H9 (cell line): ENCODE results near the gene BTN2A1. TPM values are rescaled to one million over a fixed set of nuclear protein-coding genes. Genes with fewer than 3 reads are reported as not detected.

Source experiments
- DNase-seq: peaks from one replicate; pipeline ENCODE4 v3.0.0-alpha.2; 2017
- H2AFZ ChIP-seq: one replicate; pipeline ENCODE4 v1.6.1; 2013; ENCODE audit warnings: mild to moderate bottlenecking, low read length, control low read depth, moderate library complexity
- H2AK5ac ChIP-seq: 2 replicates; pipeline ENCODE4 v1.6.1; 2013; ENCODE audit warnings: low read length, control low read depth, mixed read lengths; ENCODE audit not compliant: insufficient read length
- H2BK120ac ChIP-seq: one replicate; pipeline ENCODE4 v1.6.1; 2013; ENCODE audit warnings: low read depth, mild to moderate bottlenecking, low read length, control low read depth, inconsistent platforms; ENCODE audit not compliant: poor library complexity, severe bottlenecking
- H2BK12ac ChIP-seq: 2 replicates; pipeline ENCODE4 v1.6.1; 2013; ENCODE audit warnings: low read length, control low read depth, mixed read lengths, low read depth; ENCODE audit not compliant: insufficient read length
- H2BK15ac ChIP-seq: 2 replicates; pipeline ENCODE4 v1.6.1; 2013; ENCODE audit warnings: low read depth, low read length, control low read depth
- H2BK20ac ChIP-seq: one replicate; pipeline ENCODE4 v1.6.1; 2013; ENCODE audit warnings: low read depth, mild to moderate bottlenecking, low read length, control low read depth, inconsistent platforms; ENCODE audit not compliant: poor library complexity, severe bottlenecking
- H2BK5ac ChIP-seq: 2 replicates; pipeline ENCODE4 v1.6.1; 2013; ENCODE audit warnings: low read length, control low read depth, mixed read lengths; ENCODE audit not compliant: insufficient read length
- H3K14ac ChIP-seq: 2 replicates; pipeline ENCODE4 v1.6.1; 2013; ENCODE audit warnings: low read length, control low read depth; ENCODE audit not compliant: insufficient read depth
- H3K18ac ChIP-seq: 2 replicates; pipeline ENCODE4 v1.6.1; 2013; ENCODE audit warnings: low read depth, mild to moderate bottlenecking, mixed read lengths, low read length, control low read depth; ENCODE audit not compliant: insufficient read length
- H3K23ac ChIP-seq: 2 replicates; pipeline ENCODE4 v1.6.1; 2013; ENCODE audit warnings: low read length, control low read depth, mixed read lengths, low read depth; ENCODE audit not compliant: insufficient read length
- H3K23me2 ChIP-seq: 2 replicates; pipeline ENCODE4 v1.6.1; 2013; ENCODE audit warnings: low read depth, mild to moderate bottlenecking, mixed read lengths, low read length, control low read depth; ENCODE audit not compliant: insufficient read length, poor library complexity, severe bottlenecking
- H3K27ac ChIP-seq: 2 replicates; pipeline ENCODE4 v1.5.1; 2013; ENCODE audit warnings: low read length, control low read depth, mixed read lengths, low read depth; ENCODE audit not compliant: insufficient read length
- H3K27me3 ChIP-seq: 2 replicates; pipeline ENCODE4 v1.6.1; 2013; ENCODE audit warnings: low read length, control low read depth, inconsistent platforms; ENCODE audit not compliant: insufficient read depth
- H3K4ac ChIP-seq: 2 replicates; pipeline ENCODE4 v1.6.1; 2013; ENCODE audit warnings: low read depth, mild to moderate bottlenecking, control low read depth, inconsistent platforms, low read length, moderate library complexity
- H3K4me1 ChIP-seq: 2 replicates; pipeline ENCODE4 v1.6.1; 2013; ENCODE audit warnings: low read length, control low read depth, inconsistent platforms; ENCODE audit not compliant: insufficient read depth
- H3K4me2 ChIP-seq: 2 replicates; pipeline ENCODE4 v1.6.1; 2013; ENCODE audit warnings: low read length, control low read depth, mixed read lengths; ENCODE audit not compliant: insufficient read length, insufficient read depth
- H3K56ac ChIP-seq: 2 replicates; pipeline ENCODE4 v1.6.1; 2013; ENCODE audit warnings: low read depth, mild to moderate bottlenecking, mixed read lengths, low read length, control low read depth; ENCODE audit not compliant: insufficient read length
- H3K79me1 ChIP-seq: 2 replicates; pipeline ENCODE4 v1.6.1; 2013; ENCODE audit warnings: low read depth, mild to moderate bottlenecking, moderate library complexity, low read length, control low read depth, inconsistent platforms; ENCODE audit not compliant: insufficient read depth, poor library complexity, severe bottlenecking
- H3K79me2 ChIP-seq: 2 replicates; pipeline ENCODE4 v1.6.1; 2013; ENCODE audit warnings: low read length, control low read depth, inconsistent platforms; ENCODE audit not compliant: insufficient read depth
- H3K9ac ChIP-seq: 2 replicates; pipeline ENCODE4 v1.6.1; 2013; ENCODE audit warnings: low read length, control low read depth, mixed read lengths; ENCODE audit not compliant: insufficient read length; ENCODE audit errors: extremely low read depth
- H3K9me3 ChIP-seq: one replicate; pipeline ENCODE4 v1.6.1; 2013; ENCODE audit warnings: low read depth, low read length, inconsistent platforms; ENCODE audit not compliant: control insufficient read depth
- H3T11ph ChIP-seq: one replicate; pipeline ENCODE4 v1.6.1; 2013; ENCODE audit warnings: mild to moderate bottlenecking, low read length, control low read depth, inconsistent platforms
- H4K20me1 ChIP-seq: one replicate; pipeline ENCODE4 v1.6.1; 2013; ENCODE audit not compliant: control insufficient read depth, insufficient read length, insufficient read depth
- H4K5ac ChIP-seq: 2 replicates; pipeline ENCODE4 v1.6.1; 2013; ENCODE audit warnings: low read depth, mild to moderate bottlenecking, mixed read lengths, low read length, control low read depth; ENCODE audit not compliant: insufficient read length
- H4K8ac ChIP-seq: replicated peaks from 2 replicates; pipeline ENCODE4 v1.6.1; 2013; ENCODE audit warnings: low read length, control low read depth, mixed read lengths, low read depth; ENCODE audit not compliant: insufficient read length
- H4K91ac ChIP-seq: 2 replicates; pipeline ENCODE4 v1.6.1; 2013; ENCODE audit warnings: low read depth, mild to moderate bottlenecking, moderate library complexity, mixed read lengths, low read length, control low read depth; ENCODE audit not compliant: insufficient read length
- H3K27ac Mint-ChIP-seq, 3 experiments: 2 replicates in 2 of 3; 3 replicates in 1 of 3; pipeline ENCODE4 v1.8.0; 2020 to 2021; ENCODE audit warnings: mixed read lengths in 3 of 3, mild to moderate bottlenecking in 1 of 3, moderate library complexity in 1 of 3
- H3K27me3 Mint-ChIP-seq: 2 replicates; pipeline ENCODE4 v1.8.0; 2021; ENCODE audit warnings: low read depth, mild to moderate bottlenecking, moderate library complexity, mixed read lengths
- H3K36me3 Mint-ChIP-seq, 3 experiments: 2 replicates in 2 of 3; 3 replicates in 1 of 3; pipeline ENCODE4 v1.8.0; 2020 to 2021; ENCODE audit warnings: low read depth in 3 of 3, mixed read lengths in 3 of 3; ENCODE audit not compliant: insufficient read depth in 1 of 3
- H3K4me1 Mint-ChIP-seq, 2 experiments: 2 replicates each; pipeline ENCODE4 v1.8.0; 2020; ENCODE audit warnings: mixed read lengths in 2 of 2
- H3K4me3 Mint-ChIP-seq, 2 experiments: 2 replicates in 1 of 2; 3 replicates in 1 of 2; pipeline ENCODE4 v1.8.0; 2020 to 2021; ENCODE audit warnings: mild to moderate bottlenecking in 2 of 2, mixed read lengths in 2 of 2, moderate library complexity in 1 of 2
- H3K9me3 Mint-ChIP-seq, 2 experiments: 2 replicates in 1 of 2; 3 replicates in 1 of 2; pipeline ENCODE4 v1.8.0; 2020; ENCODE audit warnings: mild to moderate bottlenecking in 2 of 2, mixed read lengths in 2 of 2, moderate library complexity in 1 of 2
- CTCF ChIP-seq: fragments of 200-600 bp; sonication (generic); conservative IDR thresholded peaks from 3 replicates; pipeline ENCODE4 v1.8.0; 2021; ENCODE audit warnings: antibody characterized with exemption, mild to moderate bottlenecking
- WGBS: extraction: QIAGEN DNeasy Blood & Tissue Kit; methylation state at CpG from one replicate; pipeline ENCODE4 v1.1.7; 2013; ENCODE audit warnings: missing lambda C conversion rate, low lambda C conversion rate, mixed read lengths; ENCODE audit not compliant: insufficient read length; ENCODE audit errors: extremely low coverage; 5-methylcytosine and 5-hydroxymethylcytosine counted together
- total RNA-seq: library from RNA; stranded (reverse); gene quantifications from 2 replicates; pipeline ENCODE4 v1.2.1, GENCODE V29; 2021

The BTN2A1 gene
- total RNA-seq, 1 experiment from 2014 or later, result 18.4 TPM

GRCh38 chr6:26487466-26487865 lies 29.7 kb downstream of the BTN2A1 start:
- Histone ChIP-seq H3K9me3 (no peaks in the 10 kb centered on the region), H3K23me2 (no peaks in the 10 kb centered on the region), H2AFZ (no peak overlapping the region), H2BK5ac (no peak overlapping the region), H2BK120ac (no peak overlapping the region), H3K4me1 (no peaks in the 10 kb centered on the region), H2AK5ac (no peak overlapping the region), H3K27me3 (no peaks in the 10 kb centered on the region), H4K91ac (no peak overlapping the region), H4K8ac (no peak overlapping the region), H3K18ac (no peak overlapping the region), H2BK20ac (no peak overlapping the region), H3K4me2 (no peak overlapping the region), H4K5ac (no peak overlapping the region), H3K79me2 (no peaks in the 10 kb centered on the region), H3K14ac (no peak overlapping the region), H3K4ac (no peak overlapping the region), H2BK15ac (no peak overlapping the region), H3T11ph (no peak overlapping the region), H3K79me1 (no peaks in the 10 kb centered on the region), H3K23ac (no peak overlapping the region), H2BK12ac (no peak overlapping the region), H4K20me1 (no peaks in the 10 kb centered on the region), H3K27ac (no peak overlapping the region), H3K9ac (no peak overlapping the region), H3K56ac (no peak overlapping the region)
- no peaks in the 10 kb centered on the region for H3K4me1 Mint-ChIP-seq
- DNase-seq, result no peak
- peaks cover 0 to under 1% of the 10 kb centered on the region in 2 experiments; a peak in 2 of 5 replicates for H3K9me3 Mint-ChIP-seq
- H3K4me3 Mint-ChIP-seq, result no peak overlapping the region
- 100% methylated on average over 1 of the region's 1 CpG for WGBS
- H3K36me3 Mint-ChIP-seq, result no peaks in the 10 kb centered on the region; a peak in 1 of 7 replicates
- TF ChIP-seq CTCF, result no peak
- H3K27me3 Mint-ChIP-seq, result no peaks in the 10 kb centered on the region
- H3K27ac Mint-ChIP-seq, result no peak overlapping the region
